NCI-H510A treated with DMSO at 0.1 percent for 48 hours (cell line): ENCODE measurements around the gene SFI1.
"Not testable (repeated sequence)": the region's sequence is repeated elsewhere in the genome, so short reads cannot be mapped to it uniquely, and the experiment has no call there.

ENCODE experiments used
- DNase-seq: peaks from one replicate; lab custom pipeline; 2025; lab: John Stamatoyannopoulos, UW

Gene SFI1

GRCh38 chr22:31639436-31640039 is 143.2 kb downstream of the SFI1 start:
- DNase-seq, result no peak

- DNase-seq, result no peak
These were observed 150.1 kb downstream of the SFI1 start for GRCh38 chr22:31646186-31647019.

GRCh38 chr22:31647066-31647465 is 150.7 kb downstream of the SFI1 start:
- DNase-seq, result no peak

- no peak for DNase-seq
These were observed 151.4 kb downstream of the SFI1 start for GRCh38 chr22:31647523-31648320.

- DNase-seq, result no peak
These were observed 154.1 kb downstream of the SFI1 start for GRCh38 chr22:31650391-31650790.

- no peak for DNase-seq
These were observed 155.3 kb downstream of the SFI1 start for GRCh38 chr22:31651664-31652063.

GRCh38 chr22:31652088-31652487 is 155.8 kb downstream of the SFI1 start:
- DNase-seq, result no peak

- no peak for DNase-seq
These were observed 156.8 kb downstream of the SFI1 start for GRCh38 chr22:31652911-31653684.

- DNase-seq, result no peak
These were observed 157.6 kb downstream of the SFI1 start for GRCh38 chr22:31653944-31654343.

GRCh38 chr22:31654408-31654807 is 158.1 kb downstream of the SFI1 start:
- no peak for DNase-seq

GRCh38 chr22:31659246-31659645 is 162.9 kb downstream of the SFI1 start:
- DNase-seq, result no peak

- not testable (repeated sequence) for DNase-seq
These were observed 164.6 kb downstream of the SFI1 start for GRCh38 chr22:31660860-31661341.

- DNase-seq, result peak; percentile 86
These were observed 165.7 kb downstream of the SFI1 start, which contains the start of gene PISD for GRCh38 chr22:31661851-31662667. TSS of gene PISD (minus strand) at chr22:31662215. CDS start at chr22:31662208, 7 bp downstream.

- DNase-seq, result no peak
These were observed 166.3 kb downstream of the SFI1 start for GRCh38 chr22:31662668-31663037.
